Adrenal gland (tissue), 5 donors: ENCODE results near the gene GPR176.

ENCODE experiments used
- POLR2A ChIP-seq, 2 donors: fragments of 450-650 bp; IDR thresholded peaks; one replicate each; pipeline ENCODE4 v1.6.1; 2017; ENCODE audit warnings: antibody characterized with exemption in 2 of 2, mild to moderate bottlenecking in 2 of 2, moderate library complexity in 1 of 2
- TF ChIP-seq, protein P1 (sequence below), 6 experiments: fragments of 450-650 bp in 4 of 6; fragments of 200-600 bp in 2 of 6; sonication (generic) in 1 of 6; IDR thresholded peaks; 1 replicate in 5 of 6; 2 replicates in 1 of 6; pipeline versions ENCODE4 v1.5.1 to v1.8.0; 2016 to 2021; ENCODE audit warnings: antibody characterized with exemption in 6 of 6, mild to moderate bottlenecking in 2 of 6, moderate library complexity in 1 of 6
- donor health status: DM: no; HTN: no; CAD: no.

DNA sequence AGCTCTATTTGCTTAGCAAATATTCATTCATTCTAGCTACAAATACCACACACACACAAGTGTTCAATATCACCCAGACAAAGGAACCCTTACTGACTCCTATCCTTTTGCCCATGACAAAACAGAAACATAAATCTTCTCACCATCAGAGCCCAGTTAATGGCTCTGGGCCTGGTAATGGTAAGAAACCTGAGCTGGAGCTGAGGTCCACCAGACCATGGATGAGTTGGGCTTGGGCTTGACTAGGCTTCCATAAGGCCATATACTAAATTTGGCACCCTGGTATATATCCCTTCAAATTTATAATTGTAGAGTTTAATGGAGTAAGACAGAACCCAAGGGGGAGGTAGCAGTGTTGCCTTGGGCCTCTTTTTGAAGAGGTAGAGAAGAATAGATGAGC is 29.4 kb downstream of the GPR176 start:
- no peak for TF ChIP-seq POLR2A (IDR thresholded peaks at IDR 0.05)
- TF ChIP-seq, protein P1, sequence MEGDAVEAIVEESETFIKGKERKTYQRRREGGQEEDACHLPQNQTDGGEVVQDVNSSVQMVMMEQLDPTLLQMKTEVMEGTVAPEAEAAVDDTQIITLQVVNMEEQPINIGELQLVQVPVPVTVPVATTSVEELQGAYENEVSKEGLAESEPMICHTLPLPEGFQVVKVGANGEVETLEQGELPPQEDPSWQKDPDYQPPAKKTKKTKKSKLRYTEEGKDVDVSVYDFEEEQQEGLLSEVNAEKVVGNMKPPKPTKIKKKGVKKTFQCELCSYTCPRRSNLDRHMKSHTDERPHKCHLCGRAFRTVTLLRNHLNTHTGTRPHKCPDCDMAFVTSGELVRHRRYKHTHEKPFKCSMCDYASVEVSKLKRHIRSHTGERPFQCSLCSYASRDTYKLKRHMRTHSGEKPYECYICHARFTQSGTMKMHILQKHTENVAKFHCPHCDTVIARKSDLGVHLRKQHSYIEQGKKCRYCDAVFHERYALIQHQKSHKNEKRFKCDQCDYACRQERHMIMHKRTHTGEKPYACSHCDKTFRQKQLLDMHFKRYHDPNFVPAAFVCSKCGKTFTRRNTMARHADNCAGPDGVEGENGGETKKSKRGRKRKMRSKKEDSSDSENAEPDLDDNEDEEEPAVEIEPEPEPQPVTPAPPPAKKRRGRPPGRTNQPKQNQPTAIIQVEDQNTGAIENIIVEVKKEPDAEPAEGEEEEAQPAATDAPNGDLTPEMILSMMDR (IDR thresholded peaks at IDR 0.05), result no peak
